Measurements from ENCODE around the gene BICRA. TPM values are rescaled to one million over a fixed set of nuclear protein-coding genes. Genes with fewer than 3 reads are reported as not detected.

BICRA gene
- polyA plus RNA-seq, 1 donor (not counting 4 experiments of a cell fraction or from before 2014, with no cell fraction given): 0.42 TPM

DNA sequence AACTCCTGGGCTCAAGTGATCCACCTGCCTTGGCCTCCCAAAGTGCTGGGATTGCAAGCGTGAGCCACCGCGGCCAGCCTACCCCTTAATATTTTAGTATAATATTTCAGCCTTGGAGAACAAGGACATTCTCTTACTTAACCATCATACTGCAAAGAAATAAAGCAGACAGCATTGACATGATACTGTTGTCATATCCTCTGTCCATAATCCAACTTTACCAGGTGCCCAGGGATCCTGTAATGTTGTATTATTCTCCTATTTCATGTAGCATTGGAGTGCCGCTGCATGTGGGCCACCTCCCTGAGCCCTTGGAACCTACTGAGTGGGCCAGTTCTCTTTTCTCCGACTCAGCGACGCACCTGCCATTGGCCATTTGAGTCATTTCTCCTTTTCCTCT lies 82.8 kb downstream of the BICRA start:
- dilution Hi-C loops (cut with MboI; ENCODE audit: extremely low pct_ligation_motif_present, low sequenced_read_pairs): no loop called here
- H3K27me3 ChIP-seq (ENCODE audit: control insufficient read depth, extremely low read depth, insufficient read depth, low read length): no peaks in the 10 kb centered on the region
- H3K9ac ChIP-seq (ENCODE audit: control insufficient read depth, extremely low read depth, insufficient read depth, low read length): no peak overlapping the region
- no peaks in the 10 kb centered on the region for H3K79me2 ChIP-seq (ENCODE audit: control insufficient read depth, insufficient read depth, low read length)
- H3K27ac ChIP-seq (ENCODE audit: control insufficient read depth, insufficient read depth, low read length): no peak overlapping the region
- H3K36me3 ChIP-seq (ENCODE audit: control insufficient read depth in 2 of 2, extremely low read depth in 1 of 2, insufficient read depth in 2 of 2, low read length in 2 of 2): peaks cover 0 to 3% of the 10 kb centered on the region in 2 experiments
- no peaks in the 10 kb centered on the region for H3K4me1 ChIP-seq (ENCODE audit: control insufficient read depth, extremely low read depth, insufficient read depth, low read length)
- TF ChIP-seq, protein P1, sequence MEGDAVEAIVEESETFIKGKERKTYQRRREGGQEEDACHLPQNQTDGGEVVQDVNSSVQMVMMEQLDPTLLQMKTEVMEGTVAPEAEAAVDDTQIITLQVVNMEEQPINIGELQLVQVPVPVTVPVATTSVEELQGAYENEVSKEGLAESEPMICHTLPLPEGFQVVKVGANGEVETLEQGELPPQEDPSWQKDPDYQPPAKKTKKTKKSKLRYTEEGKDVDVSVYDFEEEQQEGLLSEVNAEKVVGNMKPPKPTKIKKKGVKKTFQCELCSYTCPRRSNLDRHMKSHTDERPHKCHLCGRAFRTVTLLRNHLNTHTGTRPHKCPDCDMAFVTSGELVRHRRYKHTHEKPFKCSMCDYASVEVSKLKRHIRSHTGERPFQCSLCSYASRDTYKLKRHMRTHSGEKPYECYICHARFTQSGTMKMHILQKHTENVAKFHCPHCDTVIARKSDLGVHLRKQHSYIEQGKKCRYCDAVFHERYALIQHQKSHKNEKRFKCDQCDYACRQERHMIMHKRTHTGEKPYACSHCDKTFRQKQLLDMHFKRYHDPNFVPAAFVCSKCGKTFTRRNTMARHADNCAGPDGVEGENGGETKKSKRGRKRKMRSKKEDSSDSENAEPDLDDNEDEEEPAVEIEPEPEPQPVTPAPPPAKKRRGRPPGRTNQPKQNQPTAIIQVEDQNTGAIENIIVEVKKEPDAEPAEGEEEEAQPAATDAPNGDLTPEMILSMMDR (optimal IDR thresholded peaks at IDR 0.05 in 1 of 3, IDR thresholded peaks at IDR 0.05 in 1 of 3, conservative IDR thresholded peaks at IDR 0.05 in 1 of 3; ENCODE audit: extremely low read depth in 1 of 3, insufficient read depth in 2 of 3, low read length in 3 of 3): no peak
- no peak for TF ChIP-seq EZH2 (IDR thresholded peaks at IDR 0.05; ENCODE audit: low read length)
- H2AFZ ChIP-seq (ENCODE audit: control insufficient read depth, low read length): no peak overlapping the region
- H3K4me2 ChIP-seq (ENCODE audit: control insufficient read depth, extremely low read depth, insufficient read depth, low read depth, low read length): no peak overlapping the region
- no peaks in the 10 kb centered on the region for H3K9me3 ChIP-seq (ENCODE audit: control insufficient read depth, low read depth, low read length)
- H4K20me1 ChIP-seq (ENCODE audit: control insufficient read depth, extremely low read depth, insufficient read depth, low read length): no peaks in the 10 kb centered on the region
- FAIRE-seq: no peak
- no peak for DNase-seq (ENCODE audit: low read depth, low spot score)
- H3K4me3 ChIP-seq (ENCODE audit: control insufficient read depth in 2 of 3, extremely low read depth in 1 of 3, insufficient read depth in 2 of 3, low read depth in 1 of 3, low read length in 3 of 3): no peak overlapping the region
- H3K9me1 ChIP-seq (ENCODE audit: control insufficient read depth, extremely low read depth, insufficient read depth, low read length): no peaks in the 10 kb centered on the region

DNA sequence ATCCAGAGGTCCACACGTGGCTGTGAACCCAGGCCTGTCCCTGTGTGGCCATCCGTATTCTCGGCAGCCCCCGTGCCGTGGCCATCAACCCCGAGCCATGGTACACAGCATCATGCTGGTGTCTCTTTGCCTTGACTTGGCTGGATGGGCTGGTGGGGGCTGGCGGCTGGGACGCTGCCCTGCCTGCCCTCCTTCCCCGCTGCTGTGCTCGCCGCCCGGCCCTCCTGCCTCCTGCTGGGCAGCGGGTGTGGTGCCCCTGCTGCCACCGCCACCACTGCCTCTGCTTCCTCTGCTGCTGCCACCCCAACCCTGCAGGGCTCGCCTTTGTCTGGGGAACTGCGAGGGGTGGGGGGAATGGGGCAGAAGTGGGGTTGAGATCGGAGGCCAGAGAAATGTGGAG lies 84.6 kb downstream of the BICRA start:
- Histone ChIP-seq H3K27me3 (ENCODE audit: control insufficient read depth, extremely low read depth, insufficient read depth, low read length) (no peaks in the 10 kb centered on the region), H3K4me2 (ENCODE audit: control insufficient read depth, extremely low read depth, insufficient read depth, low read depth, low read length) (no peak overlapping the region), H3K4me3 (ENCODE audit: control insufficient read depth in 2 of 3, extremely low read depth in 1 of 3, insufficient read depth in 2 of 3, low read depth in 1 of 3, low read length in 3 of 3) (no peak overlapping the region), H3K4me1 (ENCODE audit: control insufficient read depth, extremely low read depth, insufficient read depth, low read length) (peaks cover 2% of the 10 kb centered on the region), H3K27ac (ENCODE audit: control insufficient read depth, insufficient read depth, low read length) (no peak overlapping the region), H2AFZ (ENCODE audit: control insufficient read depth, low read length) (no peak overlapping the region), H3K9me3 (ENCODE audit: control insufficient read depth, low read depth, low read length) (no peaks in the 10 kb centered on the region), H3K36me3 (ENCODE audit: control insufficient read depth in 2 of 2, extremely low read depth in 1 of 2, insufficient read depth in 2 of 2, low read length in 2 of 2) (peaks cover 0 to 6% of the 10 kb centered on the region in 2 experiments), H3K79me2 (ENCODE audit: control insufficient read depth, insufficient read depth, low read length) (no peaks in the 10 kb centered on the region), H3K9me1 (ENCODE audit: control insufficient read depth, extremely low read depth, insufficient read depth, low read length) (no peaks in the 10 kb centered on the region), H3K9ac (ENCODE audit: control insufficient read depth, extremely low read depth, insufficient read depth, low read length) (no peak overlapping the region), H4K20me1 (ENCODE audit: control insufficient read depth, extremely low read depth, insufficient read depth, low read length) (no peaks in the 10 kb centered on the region)
- no peak for FAIRE-seq
- dilution Hi-C loops (cut with MboI; ENCODE audit: extremely low pct_ligation_motif_present, low sequenced_read_pairs): no loop called here
- TF ChIP-seq, protein P1 (optimal IDR thresholded peaks at IDR 0.05 in 1 of 3, IDR thresholded peaks at IDR 0.05 in 1 of 3, conservative IDR thresholded peaks at IDR 0.05 in 1 of 3; ENCODE audit: extremely low read depth in 1 of 3, insufficient read depth in 2 of 3, low read length in 3 of 3): no peak
- TF ChIP-seq EZH2 (IDR thresholded peaks at IDR 0.05; ENCODE audit: low read length): no peak
- DNase-seq (ENCODE audit: low read depth, low spot score): no peak

Data from keratinocyte (primary cell).